GM18951 (cell line): ENCODE results near the gene VIT.

Experiments used
- POLR2A ChIP-seq: IDR thresholded peaks from 4 replicates; pipeline ENCODE4 v1.6.1; 2011; ENCODE audit warnings: mild to moderate bottlenecking; ENCODE audit not compliant: insufficient read length, insufficient read depth; ENCODE audit errors: extremely low read depth
- in situ Hi-C: fragments of 300-500 bp; cut with MboI; formaldehyde crosslinking; loops from one replicate; pipeline ENCODE4 v1.12.0; 2022; ENCODE audit warnings: low sequenced_read_pairs, mixed read lengths, inconsistent platforms; ENCODE audit not compliant: unreplicated experiment

VIT gene

GRCh38 chr2:36831185-36831584 is 134.7 kb downstream of the VIT start:
- TF ChIP-seq POLR2A, result no peak
- in situ Hi-C loops, result no loop called here

GRCh38 chr2:36834203-36834602 is 137.7 kb downstream of the VIT start:
- TF ChIP-seq POLR2A, result no peak
- in situ Hi-C loops, result no loop called here

- TF ChIP-seq POLR2A, result no peak
- in situ Hi-C loops, result no loop called here
Measured at GRCh38 chr2:36834731-36835524, 138.4 kb downstream of the VIT start.

DNA sequence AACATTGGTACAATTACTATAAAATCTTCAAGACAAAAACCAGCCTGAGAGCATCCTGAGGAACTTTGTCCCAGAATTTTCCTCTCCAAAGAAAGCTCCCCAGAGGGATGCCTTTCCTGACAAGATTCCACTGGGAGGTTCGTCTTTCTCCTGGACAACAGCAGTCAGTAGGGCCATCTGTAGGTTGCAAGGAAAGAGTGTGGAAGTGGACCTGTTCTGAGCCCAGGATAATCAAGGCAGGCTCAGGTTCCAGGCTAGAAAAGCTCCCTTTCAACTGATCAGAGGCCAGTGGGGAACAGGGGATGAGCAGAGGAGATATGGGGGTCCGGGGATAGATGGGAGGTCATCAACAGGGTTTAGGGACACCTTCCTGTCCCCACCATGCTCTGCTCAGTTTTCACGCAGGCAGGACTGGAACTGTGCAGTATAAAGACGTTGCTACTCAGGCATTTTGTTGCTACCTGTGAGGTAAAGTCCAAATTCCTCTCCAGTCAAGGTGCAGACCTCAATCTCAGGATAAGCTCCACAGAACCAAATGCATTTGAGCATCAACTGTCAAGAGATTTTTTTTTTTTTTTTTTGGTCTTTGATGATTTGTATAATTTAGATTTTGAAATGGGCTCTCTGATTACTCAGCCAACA is 143.6 kb downstream of the VIT start:
- TF ChIP-seq POLR2A, result no peak
- in situ Hi-C loops, result no loop called here

DNA sequence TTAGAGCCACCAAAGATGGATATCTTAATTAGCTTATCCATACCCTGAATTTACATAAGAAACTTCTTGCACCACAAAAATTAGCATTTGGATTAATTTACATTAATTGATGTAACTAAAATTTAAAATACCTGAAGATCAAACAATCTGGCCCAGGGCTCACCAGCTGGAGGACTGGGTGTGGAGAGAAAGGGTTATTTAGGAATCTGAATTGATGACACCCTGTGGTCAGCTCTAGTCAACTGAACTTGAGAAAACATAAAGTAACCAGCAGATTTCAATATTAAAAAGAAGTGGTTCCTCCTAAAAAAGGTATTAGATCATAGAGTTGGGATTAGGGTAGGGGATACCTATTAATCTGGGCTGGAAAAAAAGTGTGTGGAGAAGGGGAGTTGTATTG is 147.3 kb downstream of the VIT start:
- in situ Hi-C loops, result no loop called here
- no peak for TF ChIP-seq POLR2A

DNA sequence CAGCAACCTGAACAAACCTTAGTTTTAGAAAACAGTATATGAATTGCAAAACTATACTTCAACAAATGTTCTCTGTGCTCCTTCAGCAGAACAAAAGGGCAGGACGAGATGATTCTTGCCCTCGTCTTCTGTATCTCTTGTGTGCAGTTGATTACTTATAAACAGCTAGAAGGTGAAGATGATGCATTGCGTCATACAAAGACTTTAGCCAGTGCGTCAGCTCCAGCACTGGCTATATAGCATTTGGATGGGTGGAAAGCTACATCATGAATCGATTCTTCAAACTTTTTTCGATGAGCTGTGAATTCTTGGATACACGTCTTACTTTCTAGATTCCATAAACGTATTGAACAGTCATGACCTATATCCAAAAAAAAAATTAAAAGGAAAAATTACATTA is 152.8 kb downstream of the VIT start:
- in situ Hi-C loops, result no loop called here
- no peak for TF ChIP-seq POLR2A

GRCh38 chr2:36854241-36854640 is 157.7 kb downstream of the VIT start:
- in situ Hi-C loops, result no loop called here

DNA sequence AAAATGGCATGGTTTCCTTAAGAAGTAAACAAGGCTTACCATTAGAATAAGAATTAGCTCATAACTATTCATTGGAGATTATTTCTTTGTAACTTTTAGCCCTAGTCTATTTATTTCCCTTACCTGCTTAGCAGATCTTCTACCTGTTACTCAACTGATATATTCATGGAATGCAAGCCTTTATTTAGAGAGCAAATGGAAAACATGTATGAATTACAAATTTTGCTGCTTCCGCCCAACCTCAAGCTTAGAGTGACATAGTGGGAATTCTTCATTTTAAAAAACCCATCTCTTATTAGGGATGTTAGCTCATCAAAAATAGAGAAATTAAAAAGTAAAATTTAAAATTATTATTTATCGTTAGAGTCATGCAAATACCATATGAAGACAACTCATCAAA is 158.9 kb downstream of the VIT start:
- no peak for TF ChIP-seq POLR2A
- in situ Hi-C loops, result no loop called here

More at GRCh38 chr2:36854241-36854640, 157.7 kb downstream of the VIT start:
- no peak for TF ChIP-seq POLR2A

- in situ Hi-C loops, result no loop called here
- no peak for TF ChIP-seq POLR2A
Measured at GRCh38 chr2:36857713-36858112, 161.2 kb downstream of the VIT start.

- in situ Hi-C loops, result no loop called here
- no peak for TF ChIP-seq POLR2A
Measured at GRCh38 chr2:36858551-36859365, 162.3 kb downstream of the VIT start.

DNA sequence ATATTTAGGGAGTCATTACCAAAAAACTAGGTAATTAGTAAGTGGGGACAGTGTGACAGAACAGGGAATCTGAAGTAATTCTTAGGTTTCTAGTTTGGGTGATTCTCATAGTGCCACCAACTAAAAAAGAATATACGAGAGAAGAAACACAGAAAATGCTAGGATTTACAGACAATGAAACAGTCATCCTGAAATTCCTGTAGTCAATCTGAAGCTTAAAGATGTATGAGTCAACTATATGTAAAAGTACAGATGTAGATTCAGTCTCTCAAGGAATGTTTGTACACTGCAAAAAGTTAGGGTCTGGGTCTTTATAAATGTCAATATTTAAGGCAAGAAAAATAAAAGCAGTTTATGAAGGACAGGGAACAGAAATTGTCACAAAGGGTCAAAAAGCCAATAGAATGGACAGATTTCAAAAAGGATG is 162.9 kb downstream of the VIT start:
- in situ Hi-C loops, result no loop called here
- no peak for TF ChIP-seq POLR2A

DNA sequence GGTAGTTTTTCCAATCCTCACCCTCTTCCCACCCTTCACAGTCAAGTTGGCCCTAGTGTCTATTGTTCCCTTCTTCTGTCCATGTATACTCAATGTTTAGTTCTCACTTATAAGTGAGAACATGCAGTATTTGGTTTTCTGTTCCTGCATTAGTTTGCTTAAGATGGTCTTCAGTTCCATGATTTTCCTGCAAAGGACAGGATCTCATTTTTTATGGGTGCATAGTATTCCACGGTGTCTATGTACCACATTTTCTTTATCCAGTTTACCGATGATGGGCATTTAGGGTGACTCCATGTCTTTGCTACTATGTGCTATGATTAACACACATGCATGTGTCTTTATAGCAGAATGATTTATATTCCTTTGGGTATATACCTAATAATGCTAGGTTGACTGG is 165.4 kb downstream of the VIT start:
- no peak for TF ChIP-seq POLR2A
- in situ Hi-C loops, result no loop called here
